CD4-positive, alpha-beta T cell treated with Interleukin-15 for 1 hour (primary cell): ENCODE results near the gene KIFBP.
A peak's percentile ranks its signal among the peaks of the same experiment; 100 is the strongest.
"Not testable (repeated sequence)": the region's sequence is repeated elsewhere in the genome, so short reads cannot be mapped to it uniquely, and the experiment has no call there.

Source experiments
- DNase-seq: peaks from one replicate; pipeline ENCODE4 v3.0.0-alpha.2; 2020

Gene KIFBP

GRCh38 chr10:69005704-69006485, 17.3 kb downstream of the KIFBP start:
- DNase-seq, result no peak

DNA sequence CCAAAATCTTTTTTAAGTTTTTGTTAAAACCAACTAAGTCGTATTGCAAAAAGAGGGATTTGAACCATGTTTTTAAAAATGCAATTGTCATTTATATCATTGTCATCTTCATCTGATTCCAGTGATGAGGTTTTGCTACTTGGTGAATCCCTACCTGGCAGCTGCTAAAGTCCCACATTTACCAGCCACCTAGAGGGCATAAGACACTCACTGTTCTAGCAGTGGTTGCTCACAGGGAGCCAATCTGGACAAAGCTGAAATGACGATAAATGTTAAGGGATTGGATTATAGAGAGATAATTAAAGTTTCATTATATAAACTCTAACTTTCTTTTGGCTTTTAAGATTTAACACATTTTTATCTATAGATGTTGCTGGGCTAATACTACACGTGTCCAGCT, 18.7 kb downstream of the KIFBP start:
- DNase-seq, result no peak

GRCh38 chr10:69009360-69009759, 20.8 kb downstream of the KIFBP start:
- no peak for DNase-seq

GRCh38 chr10:69010151-69010640, 21.6 kb downstream of the KIFBP start:
- DNase-seq, result no peak

GRCh38 chr10:69012778-69013177, 24.2 kb downstream of the KIFBP start:
- DNase-seq, result not testable (repeated sequence)

GRCh38 chr10:69014171-69014570, 25.6 kb downstream of the KIFBP start:
- DNase-seq, result no peak

DNA sequence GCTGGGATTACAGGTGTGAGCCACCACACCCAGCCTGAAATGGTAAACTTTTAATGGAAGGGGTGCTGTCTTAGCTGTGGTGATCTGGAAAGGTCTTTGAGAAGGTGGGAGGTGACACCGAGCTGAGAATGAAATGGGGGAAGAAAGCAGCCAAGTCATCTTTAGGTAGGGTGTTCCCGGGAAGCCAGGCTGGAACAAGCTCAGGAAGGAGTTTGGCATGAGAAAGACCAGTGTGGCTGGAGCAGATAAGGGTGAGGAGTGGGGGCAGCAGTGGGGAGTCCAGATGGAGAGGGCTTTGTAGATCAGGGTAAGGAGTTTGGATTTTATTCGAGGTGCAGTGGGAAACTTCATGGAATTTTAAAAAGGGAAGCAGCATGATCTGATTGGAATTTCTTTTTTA, 30.0 kb downstream of the KIFBP start:
- no peak for DNase-seq

DNA sequence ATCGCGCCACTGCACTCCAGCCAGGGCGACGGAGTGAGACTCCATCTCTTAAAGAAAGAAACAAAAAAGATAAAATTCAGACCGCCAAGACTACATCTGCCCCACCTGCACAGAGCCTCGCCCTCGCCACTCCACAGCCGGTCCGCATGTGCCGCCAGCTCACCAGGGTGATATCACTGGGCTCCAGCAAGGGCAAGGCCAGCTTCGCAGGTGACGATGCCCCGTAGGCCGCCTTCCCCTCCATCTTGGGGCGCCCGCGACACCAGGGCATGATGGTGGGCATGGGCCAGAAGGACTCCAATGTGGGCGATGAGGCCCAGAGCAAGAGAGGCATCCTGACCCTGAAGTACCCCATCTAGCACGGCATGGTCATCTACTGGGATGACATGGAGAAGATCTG, 34.0 kb downstream of the KIFBP start:
- DNase-seq, result no peak

DNA sequence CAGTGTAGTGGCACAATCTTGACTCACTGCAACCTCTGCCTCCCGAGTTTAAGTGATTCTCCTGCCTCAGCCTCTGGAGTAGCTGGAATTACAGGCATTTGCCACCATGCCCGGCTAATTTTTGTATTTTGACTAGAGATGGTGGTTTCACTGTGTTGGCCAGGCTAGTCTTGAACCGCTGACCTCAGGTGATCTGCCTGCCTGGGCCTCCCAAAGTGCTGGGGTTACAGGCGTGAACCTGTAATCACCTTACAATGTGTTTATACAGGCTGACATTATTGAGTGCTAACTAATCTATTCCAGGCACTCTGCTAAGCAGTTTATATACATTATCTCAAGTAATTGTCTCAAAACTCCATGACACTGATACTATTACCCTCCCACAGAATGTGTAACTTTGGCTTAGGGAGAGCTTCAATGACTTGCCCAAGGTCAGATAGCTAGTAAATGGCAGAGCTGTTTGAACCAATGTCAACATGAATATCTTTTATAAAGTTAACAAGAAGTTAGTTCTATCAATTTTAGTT, 36.8 kb downstream of the KIFBP start:
- DNase-seq, result no peak

- DNase-seq, result no peak
These were observed 44.7 kb downstream of the KIFBP start for GRCh38 chr10:69033256-69033655.

DNA sequence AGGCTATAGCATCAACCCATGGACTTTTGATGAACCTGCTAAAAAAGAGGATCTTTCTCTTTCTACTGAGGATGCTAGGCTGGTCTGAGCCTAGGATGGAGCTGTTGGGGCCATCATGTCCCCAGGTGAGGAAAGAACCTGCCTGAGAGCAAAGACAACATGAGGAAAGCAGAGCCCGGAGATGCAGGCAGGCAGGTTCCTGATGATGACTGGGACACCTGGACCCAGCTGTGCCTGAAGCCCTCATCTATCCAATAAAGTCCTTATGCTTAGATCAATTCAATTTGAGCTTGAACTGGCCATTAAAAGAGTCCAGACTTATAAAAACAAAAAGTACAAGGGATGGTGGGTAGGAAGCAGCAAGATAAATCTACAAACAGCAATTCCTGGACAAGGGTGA, 48.9 kb downstream of the KIFBP start:
- DNase-seq, result no peak

GRCh38 chr10:69040904-69041303, 52.3 kb downstream of the KIFBP start:
- DNase-seq, result not testable (repeated sequence)

DNA sequence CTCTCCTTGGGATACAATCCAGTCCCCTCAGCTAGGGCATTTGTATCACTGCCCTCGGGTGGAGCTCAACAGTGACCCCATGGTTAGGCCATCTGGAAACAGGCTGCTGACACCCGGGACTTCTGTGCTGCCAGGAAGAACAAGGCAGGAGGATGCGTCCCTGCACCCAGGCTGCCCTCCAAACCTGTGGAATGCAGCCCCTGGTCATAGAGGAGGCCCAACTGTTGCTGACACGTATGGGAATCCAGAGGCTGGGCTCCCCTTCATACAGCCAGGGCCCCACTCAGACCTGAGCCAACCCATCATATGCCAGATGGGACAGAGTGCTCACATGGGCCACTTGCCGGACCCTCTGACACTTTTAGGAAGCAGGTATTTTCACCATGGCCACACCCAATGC, 53.8 kb downstream of the KIFBP start:
- DNase-seq, result no peak

DNA sequence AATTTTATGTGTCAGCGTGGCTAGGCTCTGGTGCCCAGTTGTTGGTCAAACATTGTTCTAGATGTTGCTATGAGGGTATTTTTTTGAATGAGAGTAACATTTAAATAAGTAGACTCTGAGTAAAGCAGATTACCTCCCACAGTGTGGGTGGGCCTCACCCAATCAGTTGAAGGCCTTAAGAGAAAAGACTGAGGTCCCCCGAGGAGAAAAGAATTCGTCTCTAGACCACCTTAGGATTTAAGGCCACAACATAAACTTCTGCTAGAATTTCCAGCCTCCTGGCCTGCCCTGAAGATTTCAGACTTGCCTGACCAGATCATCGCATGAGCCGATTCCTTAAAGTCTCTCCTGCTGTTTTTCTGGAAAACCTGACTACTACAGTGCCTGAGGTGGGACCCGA, 54.2 kb downstream of the KIFBP start:
- no peak for DNase-seq

DNA sequence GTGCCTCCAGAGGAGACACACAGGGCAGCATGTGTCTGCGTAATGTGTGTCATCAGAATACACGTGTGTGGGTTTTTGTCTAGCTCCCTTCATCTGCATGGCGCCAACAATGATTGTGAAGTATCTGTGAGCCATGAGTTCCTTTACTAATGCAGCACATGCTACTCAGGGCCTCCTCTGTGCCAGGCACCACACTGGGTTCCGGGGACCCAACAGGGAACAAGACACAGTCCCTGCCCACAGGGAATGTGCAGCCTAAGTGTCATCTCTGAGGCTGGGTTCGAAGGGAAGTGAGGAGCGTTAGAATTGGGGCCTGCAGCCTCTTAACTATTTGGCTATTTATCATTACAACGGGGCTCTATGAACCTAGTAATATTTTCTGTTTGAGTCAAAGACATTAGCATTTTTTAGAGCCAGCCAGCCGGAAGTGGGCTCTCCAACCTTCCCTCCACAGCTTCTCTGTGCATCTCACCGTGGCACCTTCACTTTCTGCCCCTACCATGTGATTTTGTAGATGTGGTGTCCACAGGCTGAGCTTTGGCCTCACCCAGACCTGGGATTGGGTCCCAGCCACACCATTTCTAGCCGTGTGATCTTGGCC, 55.4 kb downstream of the KIFBP start:
- DNase-seq, result no peak

GRCh38 chr10:69044546-69044945, 55.9 kb downstream of the KIFBP start:
- peak; percentile 37 for DNase-seq

DNA sequence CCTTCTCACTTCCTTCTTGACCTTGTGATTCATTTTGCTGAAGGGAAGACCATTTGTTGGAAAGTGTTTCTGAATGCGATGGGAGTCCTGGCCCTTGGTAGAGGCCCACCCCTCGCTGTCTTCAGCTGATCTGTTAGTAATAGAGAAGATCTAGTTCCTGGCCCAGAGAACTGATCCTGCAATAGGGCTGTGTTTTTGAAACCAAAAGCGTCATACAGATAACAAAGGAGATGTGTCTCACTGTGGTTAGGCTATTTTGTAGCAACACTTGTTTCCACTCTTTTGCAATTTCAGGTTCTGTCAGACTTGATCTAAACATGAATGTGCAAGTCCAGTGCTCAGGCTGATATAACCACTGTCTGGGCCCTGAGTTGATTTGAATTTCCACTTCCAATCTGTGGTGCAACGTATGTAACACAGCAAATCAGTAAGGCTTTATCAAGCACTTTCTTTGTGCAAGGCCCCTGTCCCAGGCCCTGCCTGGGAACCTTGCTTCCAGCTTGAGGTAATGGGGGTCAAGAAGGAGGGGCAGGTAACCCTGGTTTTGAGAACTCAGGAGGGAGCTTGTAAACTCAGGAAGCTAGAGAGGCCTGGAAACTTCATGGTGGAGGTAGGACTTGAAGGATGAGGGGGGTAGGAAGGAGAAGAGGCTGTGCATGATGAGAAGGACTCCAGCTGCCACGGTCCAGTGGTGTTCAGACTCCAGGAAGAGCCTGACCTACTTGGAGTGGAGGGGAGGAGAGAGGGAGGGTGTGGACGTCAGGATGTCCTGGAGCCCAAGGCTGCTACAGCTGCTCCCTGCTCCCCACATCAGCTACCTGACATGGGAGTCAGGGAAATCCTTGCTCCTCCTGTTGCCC, 57.1 kb downstream of the KIFBP start:
- peak; percentile 68 for DNase-seq

GRCh38 chr10:69047111-69047832, 58.7 kb downstream of the KIFBP start:
- DNase-seq, result peak; percentile 25

DNA sequence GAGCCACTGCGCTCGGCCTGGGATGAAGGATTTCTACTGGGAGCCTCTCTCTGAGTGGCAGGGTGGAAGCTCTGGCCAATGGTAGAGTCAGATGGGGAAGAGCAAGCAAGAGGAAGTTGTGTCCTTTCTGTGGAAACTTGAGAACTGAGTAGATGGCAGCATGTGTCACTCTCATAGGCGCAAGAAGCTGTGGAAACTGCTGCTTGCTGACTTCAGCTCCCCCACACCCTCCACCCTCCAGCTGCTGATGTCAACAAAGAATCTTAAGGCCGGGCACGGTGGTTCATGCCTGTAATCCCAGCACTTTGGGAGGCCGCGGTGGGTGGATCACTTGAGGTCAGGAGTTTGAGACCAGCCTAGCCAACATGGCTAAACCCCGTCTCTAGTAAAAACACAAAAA, 59.5 kb downstream of the KIFBP start:
- DNase-seq, result peak; percentile 81

DNA sequence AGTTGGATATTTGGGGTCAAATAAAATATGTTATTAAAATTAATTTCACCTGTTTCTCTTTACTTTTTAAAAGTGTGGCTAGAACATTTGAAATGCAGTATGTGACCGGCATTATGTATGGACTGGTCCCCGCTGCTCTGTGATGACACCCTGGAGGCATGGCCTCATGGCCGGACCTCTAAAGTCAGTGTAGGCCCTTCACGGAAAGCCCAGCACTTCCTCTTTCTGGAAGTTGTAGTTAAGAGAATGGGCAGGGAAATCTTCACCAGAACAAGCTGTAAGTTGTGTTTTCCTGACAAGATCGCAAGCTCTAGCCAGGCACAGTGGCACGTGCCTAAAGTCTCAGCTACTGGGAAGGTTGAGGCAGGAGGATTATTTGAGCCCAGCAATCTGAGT, 61.0 kb downstream of the KIFBP start:
- DNase-seq, result peak; percentile 64

DNA sequence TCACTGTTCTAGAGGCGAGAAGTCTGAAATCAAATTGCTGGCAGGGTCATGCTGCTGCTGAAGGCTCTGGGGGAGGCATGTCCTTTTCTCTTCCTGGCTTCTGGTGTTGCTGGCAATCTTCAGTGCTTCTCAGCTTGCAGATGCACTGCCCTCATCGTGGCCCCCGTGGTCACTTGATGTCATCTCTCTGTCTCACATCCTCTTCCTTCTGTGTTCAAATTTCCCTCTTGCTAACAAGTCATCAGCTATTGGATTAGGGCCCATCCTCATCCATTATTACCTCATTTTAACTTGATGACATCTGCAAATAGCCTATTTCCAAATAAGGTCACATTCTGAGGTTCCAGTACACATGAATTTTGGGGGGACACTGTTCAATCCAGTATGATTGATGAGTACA, 62.7 kb downstream of the KIFBP start:
- peak; percentile 75 for DNase-seq

DNA sequence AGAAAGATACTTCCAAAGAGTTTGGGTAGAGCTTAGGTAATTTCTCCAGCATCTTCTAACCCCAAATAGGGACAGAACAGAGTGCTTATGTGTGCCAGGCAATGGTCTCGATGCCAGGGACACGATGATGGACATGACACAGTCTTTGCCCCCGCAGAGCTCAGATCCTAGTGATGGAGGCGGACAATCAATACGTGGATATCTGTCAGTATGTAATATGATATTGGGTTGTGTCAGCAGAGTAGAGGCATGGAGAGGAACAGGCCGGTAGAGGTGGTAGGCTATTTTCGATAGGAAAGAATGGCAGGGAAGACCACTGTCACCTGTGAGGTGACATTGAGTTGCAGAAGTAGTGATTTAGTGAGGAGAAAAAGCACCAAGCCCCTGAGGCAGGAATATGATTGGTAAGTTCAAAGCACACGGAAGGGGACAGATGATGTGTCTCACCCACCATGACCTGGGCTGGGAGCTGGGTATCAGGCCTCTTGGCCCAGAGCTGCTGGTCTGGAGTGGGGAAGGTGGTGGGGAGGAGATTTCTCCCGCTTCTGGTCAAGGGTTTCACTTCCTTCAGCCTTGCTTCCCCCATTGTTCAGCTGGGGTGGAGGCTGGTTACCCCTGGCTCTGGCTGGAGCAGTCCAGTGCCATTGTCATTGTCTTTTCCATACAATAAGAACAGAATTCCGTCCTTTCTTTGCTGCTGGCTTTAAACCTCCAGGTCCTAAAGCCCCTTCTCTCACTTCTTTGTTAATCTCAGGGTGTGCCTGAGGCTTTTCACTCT, 63.3 kb downstream of the KIFBP start:
- DNase-seq, result peak; percentile 43
